Neural progenitor cell (in vitro differentiated cells): Measurements from ENCODE around the gene WWOX. TPM values are rescaled to one million over a fixed set of nuclear protein-coding genes. Genes with fewer than 3 reads are reported as not detected.

Source experiments
- DNase-seq: peaks from one replicate; pipeline ENCODE4 v3.0.0-alpha.2; 2016; ENCODE audit warnings: low spot score
- H2AFZ ChIP-seq: fragments of 200-600 bp; sonication (generic); replicated peaks from 2 replicates; pipeline ENCODE4 v1.6.1; 2016; ENCODE audit warnings: antibody characterized with exemption
- H3F3A ChIP-seq: fragments of 200-600 bp; sonication (generic); 2 replicates; pipeline ENCODE4 v1.6.1; 2016; ENCODE audit warnings: antibody characterized with exemption, low read depth
- H3K27ac ChIP-seq: fragments of 200-600 bp; sonication (generic); 2 replicates; pipeline ENCODE4 v1.5.1; 2016; ENCODE audit warnings: mild to moderate bottlenecking
- H3K27me3 ChIP-seq: fragments of 200-600 bp; sonication (generic); 2 replicates; pipeline ENCODE4 v1.6.1; 2016; ENCODE audit warnings: mild to moderate bottlenecking, moderate library complexity
- H3K36me3 ChIP-seq: fragments of 200-600 bp; sonication (generic); 2 replicates; pipeline ENCODE4 v1.5.1; 2016
- H3K4me1 ChIP-seq: fragments of 200-600 bp; sonication (generic); 2 replicates; pipeline ENCODE4 v1.6.1; 2016; ENCODE audit warnings: mixed run types
- H3K4me2 ChIP-seq: fragments of 200-600 bp; sonication (generic); 2 replicates; pipeline ENCODE4 v1.6.1; 2016
- H3K4me3 ChIP-seq: fragments of 200-600 bp; sonication (generic); 2 replicates; pipeline ENCODE4 v1.5.1; 2016
- H3K79me2 ChIP-seq: fragments of 200-600 bp; sonication (generic); 2 replicates; pipeline ENCODE4 v1.6.1; 2016; ENCODE audit warnings: low read depth
- H3K9ac ChIP-seq: fragments of 200-600 bp; sonication (generic); 2 replicates; pipeline ENCODE4 v1.6.1; 2016
- H3K9me3 ChIP-seq: fragments of 200-600 bp; sonication (generic); 2 replicates; pipeline ENCODE4 v1.5.1; 2016; ENCODE audit warnings: low read depth
- H4K20me1 ChIP-seq: fragments of 200-600 bp; sonication (generic); 2 replicates; pipeline ENCODE4 v1.6.1; 2016; ENCODE audit warnings: low read depth
- H3K27ac Mint-ChIP-seq: 3 replicates; pipeline ENCODE4 v1.8.0; 2021; ENCODE audit warnings: mixed read lengths
- H3K27me3 Mint-ChIP-seq: 2 replicates; pipeline ENCODE4 v1.8.0; 2022; ENCODE audit warnings: low read depth, mild to moderate bottlenecking, inconsistent platforms, moderate library complexity, mixed read lengths; ENCODE audit not compliant: insufficient read depth
- H3K36me3 Mint-ChIP-seq: 3 replicates; pipeline ENCODE4 v1.8.0; 2021; ENCODE audit warnings: mixed read lengths
- H3K4me1 Mint-ChIP-seq: 3 replicates; pipeline ENCODE4 v1.8.0; 2021; ENCODE audit warnings: mixed read lengths
- H3K4me3 Mint-ChIP-seq: 3 replicates; pipeline ENCODE4 v1.8.0; 2021; ENCODE audit warnings: mild to moderate bottlenecking, moderate library complexity, mixed read lengths
- H3K9me3 Mint-ChIP-seq: 3 replicates; pipeline ENCODE4 v1.8.0; 2020; ENCODE audit warnings: mixed read lengths
- CTCF ChIP-seq: fragments of 200-600 bp; sonication (generic); IDR thresholded peaks from 2 replicates; pipeline ENCODE4 v1.5.1; 2017; ENCODE audit warnings: antibody characterized with exemption, mild to moderate bottlenecking
- EZH2 ChIP-seq: fragments of 200-600 bp; sonication (generic); IDR thresholded peaks from 2 replicates; pipeline ENCODE4 v1.6.1; 2017; ENCODE audit warnings: antibody characterized with exemption, mild to moderate bottlenecking, moderate library complexity
- EZH2phosphoT487 ChIP-seq: fragments of 200-600 bp; sonication (generic); IDR thresholded peaks from 2 replicates; pipeline ENCODE4 v1.6.1; 2017; ENCODE audit warnings: antibody characterized with exemption
- total RNA-seq: library from RNA; depleted of rRNA; stranded (reverse); fragments of >200 nt; gene quantifications from 2 replicates; pipeline ENCODE4 v1.2.3, GENCODE V29; 2015; ENCODE audit warnings: low replicate concordance

The WWOX gene
- total RNA-seq, 1 donor from 2014 or later = 63.7 TPM

- H3K4me1 Mint-ChIP-seq = peaks cover 16% of the 10 kb centered on the region
- no peaks in the 10 kb centered on the region for H3K9me3 Mint-ChIP-seq
- H3K27me3 ChIP-seq = no peaks in the 10 kb centered on the region
- H3K36me3 ChIP-seq = no peaks in the 10 kb centered on the region
- H3K4me2 ChIP-seq = no peak overlapping the region
- no peak overlapping the region for H3K9ac ChIP-seq
- peaks cover 18% of the 10 kb centered on the region for H3K36me3 Mint-ChIP-seq
- peaks cover 2% of the 10 kb centered on the region for H3K27me3 Mint-ChIP-seq
- no peak for TF ChIP-seq CTCF
- TF ChIP-seq EZH2 = no peak
- TF ChIP-seq EZH2phosphoT487 = no peak
- no peak overlapping the region for H3K27ac ChIP-seq
- no peaks in the 10 kb centered on the region for H3K4me1 ChIP-seq
- peaks cover 26% of the 10 kb centered on the region for H3K79me2 ChIP-seq
- H2AFZ ChIP-seq = no peak overlapping the region
- H3F3A ChIP-seq = no peaks in the 10 kb centered on the region
- DNase-seq = no peak
- no peak overlapping the region for H3K27ac Mint-ChIP-seq
- no peak overlapping the region for H3K4me3 Mint-ChIP-seq
- no peaks in the 10 kb centered on the region for H3K9me3 ChIP-seq
- no peak overlapping the region for H3K4me3 ChIP-seq
- H4K20me1 ChIP-seq = peaks cover 29% of the 10 kb centered on the region
These were observed 7.2 kb downstream of the WWOX start for GRCh38 chr16:78106686-78107085.

DNA sequence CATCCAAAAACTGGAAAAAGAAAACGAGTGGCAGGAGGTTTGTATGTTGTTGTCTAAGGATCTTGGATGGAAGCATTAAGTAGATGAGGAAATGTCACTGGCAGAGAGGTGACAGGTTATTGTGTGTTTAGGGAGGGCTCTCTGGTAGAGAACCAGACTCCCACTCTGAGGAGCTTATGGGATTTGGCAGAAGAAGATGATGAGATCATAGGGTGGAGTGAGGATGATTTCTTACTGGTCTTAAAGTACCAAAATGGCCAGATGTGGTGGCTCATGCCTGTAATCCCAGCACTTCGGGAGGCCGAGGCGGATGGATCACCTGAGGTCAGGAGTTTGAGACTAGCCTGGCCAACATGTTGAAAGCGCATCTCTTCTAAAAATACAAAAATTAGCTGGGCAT is 9.0 kb downstream of the WWOX start:
- Histone ChIP-seq H3K4me2 (no peak overlapping the region), H3K27me3 (no peaks in the 10 kb centered on the region), H3K9ac (no peak overlapping the region), H3K4me3 (no peak overlapping the region), H2AFZ (no peak overlapping the region), H3K4me1 (no peaks in the 10 kb centered on the region), H3K9me3 (no peaks in the 10 kb centered on the region), H4K20me1 (peaks cover 13% of the 10 kb centered on the region), H3F3A (no peaks in the 10 kb centered on the region), H3K27ac (no peak overlapping the region), H3K36me3 (no peaks in the 10 kb centered on the region), H3K79me2 (peaks cover 26% of the 10 kb centered on the region)
- Mint-ChIP-seq H3K4me3 (no peak overlapping the region), H3K4me1 (peaks cover 8% of the 10 kb centered on the region), H3K27ac (no peak overlapping the region), H3K9me3 (no peaks in the 10 kb centered on the region), H3K27me3 (peaks cover 2% of the 10 kb centered on the region), H3K36me3 (peaks cover 27% of the 10 kb centered on the region)
- no peak for DNase-seq
- no peak for TF ChIP-seq CTCF
- TF ChIP-seq EZH2phosphoT487 = no peak
- no peak for TF ChIP-seq EZH2

- H3K4me2 ChIP-seq = no peak overlapping the region
- no peaks in the 10 kb centered on the region for H3F3A ChIP-seq
- H3K27ac Mint-ChIP-seq = no peak overlapping the region
- no peaks in the 10 kb centered on the region for H3K79me2 ChIP-seq
- no peak overlapping the region for H3K9ac ChIP-seq
- H3K27me3 Mint-ChIP-seq = no peaks in the 10 kb centered on the region
- no peak for DNase-seq
- H3K27ac ChIP-seq = no peak overlapping the region
- H3K36me3 ChIP-seq = peaks cover 7% of the 10 kb centered on the region
- no peaks in the 10 kb centered on the region for H3K4me1 ChIP-seq
- H3K36me3 Mint-ChIP-seq = peaks cover 40% of the 10 kb centered on the region
- H2AFZ ChIP-seq = no peak overlapping the region
- no peaks in the 10 kb centered on the region for H3K9me3 Mint-ChIP-seq
- H3K9me3 ChIP-seq = no peaks in the 10 kb centered on the region
- H3K4me1 Mint-ChIP-seq = no peaks in the 10 kb centered on the region
- H4K20me1 ChIP-seq = no peaks in the 10 kb centered on the region
- no peak overlapping the region for H3K4me3 Mint-ChIP-seq
- no peak for TF ChIP-seq CTCF
- no peak for TF ChIP-seq EZH2
- no peak for TF ChIP-seq EZH2phosphoT487
- no peaks in the 10 kb centered on the region for H3K27me3 ChIP-seq
- H3K4me3 ChIP-seq = no peak overlapping the region
These were observed 13.8 kb downstream of the WWOX start for GRCh38 chr16:78113258-78113657.

DNA sequence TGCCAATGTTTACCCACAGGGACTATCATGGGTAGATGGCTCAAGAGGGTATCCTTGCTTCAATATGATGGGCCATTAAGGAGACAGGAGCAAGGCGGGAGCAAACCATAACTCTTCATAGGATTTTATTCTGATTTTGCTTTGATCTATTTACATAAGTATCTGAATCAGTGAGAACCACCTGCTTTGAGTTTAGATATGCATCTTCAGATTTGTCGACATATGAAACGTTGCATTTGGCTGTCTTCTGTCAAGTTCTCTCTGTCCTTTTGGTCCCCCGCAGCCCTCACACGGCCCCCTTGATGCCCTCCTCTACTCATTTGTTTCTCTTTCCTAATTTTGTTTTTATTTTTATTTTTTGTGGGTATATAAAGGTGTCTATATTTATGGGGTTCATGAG is 16.2 kb downstream of the WWOX start:
- Mint-ChIP-seq H3K27ac (no peak overlapping the region), H3K4me1 (no peaks in the 10 kb centered on the region), H3K36me3 (peaks cover 36% of the 10 kb centered on the region), H3K9me3 (no peaks in the 10 kb centered on the region), H3K27me3 (peaks cover 2% of the 10 kb centered on the region), H3K4me3 (no peak overlapping the region)
- Histone ChIP-seq H3K9me3 (no peaks in the 10 kb centered on the region), H3K27me3 (no peaks in the 10 kb centered on the region), H2AFZ (no peak overlapping the region), H3K4me3 (no peak overlapping the region), H3K4me2 (no peak overlapping the region), H4K20me1 (no peaks in the 10 kb centered on the region), H3K4me1 (no peaks in the 10 kb centered on the region), H3K27ac (no peak overlapping the region), H3K36me3 (peaks cover 11% of the 10 kb centered on the region), H3K79me2 (no peaks in the 10 kb centered on the region), H3F3A (no peaks in the 10 kb centered on the region), H3K9ac (no peak overlapping the region)
- no peak for TF ChIP-seq EZH2phosphoT487
- no peak for TF ChIP-seq EZH2
- no peak for TF ChIP-seq CTCF
- DNase-seq = no peak
